ENCODE results near the gene FNBP1L. TPM values are rescaled to one million over a fixed set of nuclear protein-coding genes. Genes with fewer than 3 reads are reported as not detected.
"Not testable (repeated sequence)": the region's sequence is repeated elsewhere in the genome, so short reads cannot be mapped to it uniquely, and the experiment has no call there.

The FNBP1L gene
- total RNA-seq, 2 donors from 2014 or later: 48.3 to 54.4 TPM

DNA sequence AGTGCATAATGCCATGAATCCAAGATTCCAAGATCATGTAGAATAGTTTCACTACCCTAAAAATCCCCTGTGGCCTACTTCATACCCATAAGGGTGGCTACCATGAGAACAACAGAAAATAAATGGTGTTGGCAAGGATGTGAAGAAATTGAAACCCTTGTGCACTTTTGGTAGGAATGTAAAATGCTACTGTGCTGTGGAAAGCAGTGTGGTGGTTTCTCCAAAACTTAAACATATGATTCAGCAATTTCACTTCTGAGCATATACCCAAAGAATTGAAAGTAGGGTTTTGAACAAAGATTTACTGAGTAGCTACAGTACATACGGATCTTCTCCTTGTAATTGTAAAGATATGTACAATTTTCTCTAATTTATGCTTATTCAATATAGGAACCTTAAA is 16.0 kb downstream of the FNBP1L start:
- Histone ChIP-seq H3K27me3 (no peaks in the 10 kb centered on the region), H3K4me1 (no peaks in the 10 kb centered on the region), H3K4me3 (no peak overlapping the region), H3K36me3 (no peaks in the 10 kb centered on the region), H3K9ac (ENCODE audit: low read depth in 2 of 2, low read length in 2 of 2) (no peak overlapping the region), H3K27ac (no peak overlapping the region), H3K9me3 (no peaks in the 10 kb centered on the region)
- intact Hi-C loops (cut with DNase I): no loop called here
- no peak for DNase-seq
- TF ChIP-seq, protein P1, sequence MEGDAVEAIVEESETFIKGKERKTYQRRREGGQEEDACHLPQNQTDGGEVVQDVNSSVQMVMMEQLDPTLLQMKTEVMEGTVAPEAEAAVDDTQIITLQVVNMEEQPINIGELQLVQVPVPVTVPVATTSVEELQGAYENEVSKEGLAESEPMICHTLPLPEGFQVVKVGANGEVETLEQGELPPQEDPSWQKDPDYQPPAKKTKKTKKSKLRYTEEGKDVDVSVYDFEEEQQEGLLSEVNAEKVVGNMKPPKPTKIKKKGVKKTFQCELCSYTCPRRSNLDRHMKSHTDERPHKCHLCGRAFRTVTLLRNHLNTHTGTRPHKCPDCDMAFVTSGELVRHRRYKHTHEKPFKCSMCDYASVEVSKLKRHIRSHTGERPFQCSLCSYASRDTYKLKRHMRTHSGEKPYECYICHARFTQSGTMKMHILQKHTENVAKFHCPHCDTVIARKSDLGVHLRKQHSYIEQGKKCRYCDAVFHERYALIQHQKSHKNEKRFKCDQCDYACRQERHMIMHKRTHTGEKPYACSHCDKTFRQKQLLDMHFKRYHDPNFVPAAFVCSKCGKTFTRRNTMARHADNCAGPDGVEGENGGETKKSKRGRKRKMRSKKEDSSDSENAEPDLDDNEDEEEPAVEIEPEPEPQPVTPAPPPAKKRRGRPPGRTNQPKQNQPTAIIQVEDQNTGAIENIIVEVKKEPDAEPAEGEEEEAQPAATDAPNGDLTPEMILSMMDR (IDR thresholded peaks at IDR 0.05): no peak

DNA sequence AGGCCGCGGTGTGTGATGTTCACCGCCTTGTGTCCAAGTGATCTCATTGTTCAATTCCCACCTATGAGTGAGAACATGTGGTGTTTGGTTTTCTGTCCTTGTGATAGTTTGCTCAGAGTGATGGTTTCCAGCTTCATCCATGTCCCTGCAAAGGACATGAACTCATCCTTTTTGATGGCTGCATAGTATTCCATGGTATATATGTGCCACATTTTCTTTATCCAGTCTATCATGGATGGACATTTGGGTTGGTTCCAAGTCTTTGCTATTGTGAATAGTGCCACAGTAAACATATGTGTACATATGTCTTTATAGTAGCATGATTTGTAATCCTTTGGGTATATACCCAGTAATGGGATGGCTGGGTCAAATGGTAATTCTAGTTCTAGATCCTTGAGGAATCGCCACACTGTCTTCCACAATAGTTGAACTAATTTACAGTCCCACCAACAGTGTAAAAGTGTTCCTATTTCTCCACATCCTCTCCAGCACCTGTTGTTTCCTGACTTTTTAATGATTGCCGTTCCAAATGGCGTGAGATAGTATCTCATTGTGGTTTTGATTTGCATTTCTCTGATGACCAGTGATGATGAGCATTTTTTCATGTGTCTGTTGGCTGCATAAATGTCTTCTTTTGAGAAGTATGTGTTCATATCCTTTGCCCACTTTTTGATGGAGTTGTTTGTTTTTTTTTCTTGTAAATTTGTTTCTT is 17.6 kb downstream of the FNBP1L start:
- H3K9me3 ChIP-seq; DNase-seq; H3K27me3 ChIP-seq; intact Hi-C loops (cut with DNase I); H3K4me3 ChIP-seq; H3K9ac ChIP-seq (ENCODE audit: low read depth in 2 of 2, low read length in 2 of 2); H3K27ac ChIP-seq; H3K4me1 ChIP-seq; H3K36me3 ChIP-seq: not testable (repeated sequence)

DNA sequence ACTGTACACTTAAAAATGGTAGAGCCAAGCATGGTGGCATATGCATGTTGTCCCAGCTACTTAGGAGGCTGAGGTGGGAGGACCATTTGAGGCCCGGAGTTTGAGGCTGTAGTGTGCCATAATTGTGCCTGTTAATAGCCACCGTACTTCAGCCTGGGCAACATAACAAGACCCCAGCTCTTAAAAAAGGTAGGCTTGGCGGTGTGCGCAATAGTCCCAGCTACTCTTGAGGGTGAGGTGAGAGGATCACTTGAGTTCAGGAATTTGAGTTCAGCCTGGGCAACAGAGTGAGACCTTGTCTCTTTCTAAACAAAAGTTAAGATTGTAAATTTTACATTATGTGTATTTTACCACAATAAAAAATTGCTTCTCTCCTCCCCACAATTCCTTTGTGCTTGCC is 19.7 kb downstream of the FNBP1L start:
- H3K4me3 ChIP-seq: no peak overlapping the region
- no peak overlapping the region for H3K27ac ChIP-seq
- H3K4me1 ChIP-seq: no peaks in the 10 kb centered on the region
- H3K9me3 ChIP-seq: no peaks in the 10 kb centered on the region
- no peak overlapping the region for H3K9ac ChIP-seq (ENCODE audit: low read depth in 2 of 2, low read length in 2 of 2)
- intact Hi-C loops (cut with DNase I): no loop called here
- DNase-seq: no peak
- TF ChIP-seq, protein P1 (IDR thresholded peaks at IDR 0.05): no peak
- no peaks in the 10 kb centered on the region for H3K27me3 ChIP-seq
- no peaks in the 10 kb centered on the region for H3K36me3 ChIP-seq

DNA sequence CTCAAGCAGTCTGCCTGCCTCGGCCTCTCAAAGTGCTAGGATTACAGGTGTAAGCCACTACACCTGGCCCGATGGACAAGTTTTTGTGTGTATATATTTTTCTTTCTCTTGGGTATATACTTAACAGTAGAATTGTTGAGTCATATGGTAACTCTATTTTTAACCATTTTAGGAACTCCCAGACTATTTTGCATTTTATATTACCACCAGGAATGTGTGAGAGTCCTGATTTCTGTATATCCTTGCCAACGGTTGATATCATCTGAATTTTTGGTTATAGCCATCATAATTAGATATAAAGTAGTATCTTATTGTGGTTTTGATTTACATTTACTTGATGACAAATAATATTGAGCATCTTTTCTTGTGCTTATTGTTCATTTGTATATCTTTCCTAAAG is 20.7 kb downstream of the FNBP1L start:
- Histone ChIP-seq H3K4me3 (no peak overlapping the region), H3K27me3 (no peaks in the 10 kb centered on the region), H3K36me3 (no peaks in the 10 kb centered on the region), H3K9me3 (no peaks in the 10 kb centered on the region), H3K27ac (no peak overlapping the region), H3K4me1 (no peaks in the 10 kb centered on the region), H3K9ac (ENCODE audit: low read depth in 2 of 2, low read length in 2 of 2) (no peak overlapping the region)
- intact Hi-C loops (cut with DNase I): no loop called here
- DNase-seq: no peak
- TF ChIP-seq, protein P1 (IDR thresholded peaks at IDR 0.05): no peak

DNA sequence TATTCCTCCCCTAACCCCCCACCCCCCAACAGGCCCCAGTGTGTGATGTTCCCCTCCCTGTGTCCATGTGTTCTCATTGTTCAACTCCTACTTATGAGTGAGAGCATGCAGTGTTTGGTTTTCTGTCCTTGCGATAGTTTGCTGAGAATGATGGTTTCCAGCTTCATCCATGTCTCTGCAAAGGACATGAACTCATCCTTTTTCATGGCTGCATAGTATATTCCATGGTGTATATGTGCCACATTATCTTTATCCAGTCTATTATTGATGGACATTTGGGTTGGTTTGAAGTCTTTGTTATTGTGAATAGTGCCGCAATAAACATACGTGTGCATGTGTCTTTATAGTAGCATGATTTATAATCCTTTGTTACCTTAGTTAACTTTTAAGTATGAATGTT is 21.3 kb downstream of the FNBP1L start:
- H3K27ac ChIP-seq; H3K36me3 ChIP-seq; H3K9ac ChIP-seq (ENCODE audit: low read depth in 2 of 2, low read length in 2 of 2); H3K9me3 ChIP-seq; DNase-seq; H3K27me3 ChIP-seq; intact Hi-C loops (cut with DNase I); H3K4me1 ChIP-seq; H3K4me3 ChIP-seq: not testable (repeated sequence)

DNA sequence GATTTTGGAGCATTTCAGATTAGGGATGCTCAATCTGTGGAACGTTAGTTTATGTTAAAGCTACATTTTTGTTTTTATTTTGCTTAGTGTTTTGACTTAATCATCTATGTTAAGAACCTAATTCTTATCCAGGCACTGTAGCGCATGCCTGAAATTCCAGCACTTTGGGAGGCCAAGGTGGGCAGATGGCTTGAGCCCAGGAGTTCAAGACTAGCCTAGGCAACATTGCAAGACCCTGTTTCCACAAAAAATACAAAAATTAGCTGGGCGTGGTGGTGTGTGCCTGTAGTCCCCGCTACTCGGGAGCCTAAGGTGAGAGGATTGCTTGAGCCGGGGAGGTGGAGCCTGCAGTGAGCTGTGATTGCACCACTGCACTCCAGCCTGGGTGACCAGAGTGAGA is 23.4 kb downstream of the FNBP1L start:
- Histone ChIP-seq H3K9me3 (no peaks in the 10 kb centered on the region), H3K36me3 (no peaks in the 10 kb centered on the region), H3K4me3 (no peak overlapping the region), H3K4me1 (no peaks in the 10 kb centered on the region), H3K27me3 (no peaks in the 10 kb centered on the region), H3K27ac (no peak overlapping the region), H3K9ac (ENCODE audit: low read depth in 2 of 2, low read length in 2 of 2) (no peak overlapping the region)
- no peak for DNase-seq
- TF ChIP-seq, protein P1 (IDR thresholded peaks at IDR 0.05): no peak
- intact Hi-C loops (cut with DNase I): no loop called here

Measured in colonic mucosa (tissue), 4 donors.